Astrocyte (in vitro differentiated cells and primary cell): ENCODE data around the gene KIRREL3. TPM values are rescaled to one million over a fixed set of nuclear protein-coding genes. Genes with fewer than 3 reads are reported as not detected.

Experiments
- DNase-seq: peaks from one replicate; pipeline ENCODE4 v3.0.0-alpha.2; 2010; ENCODE audit warnings: low read depth
- FAIRE-seq: peaks from 2 replicates; lab custom pipeline; 2011; peaks lifted over from hg19 to GRCh38; lab: Jason Lieb, UNC
- H2AFZ ChIP-seq: 2 replicates; pipeline ENCODE4 v1.6.0; 2012; ENCODE audit warnings: low read depth, low read length, inconsistent platforms
- H3K27ac ChIP-seq: 2 replicates; pipeline ENCODE4 v1.5.1; 2011; ENCODE audit warnings: low read depth, low read length, inconsistent platforms
- H3K27me3 ChIP-seq: 2 replicates; pipeline ENCODE4 v1.6.0; 2011; ENCODE audit warnings: low read length, inconsistent platforms; ENCODE audit not compliant: insufficient read depth
- H3K36me3 ChIP-seq: 2 replicates; pipeline ENCODE4 v1.5.1; 2011; ENCODE audit warnings: low read length, inconsistent platforms; ENCODE audit not compliant: insufficient read depth
- H3K4me1 ChIP-seq: 2 replicates; pipeline ENCODE4 v1.5.1; 2011; ENCODE audit warnings: low read length, inconsistent platforms; ENCODE audit not compliant: insufficient read depth
- H3K4me2 ChIP-seq: 2 replicates; pipeline ENCODE4 v1.6.0; 2012; ENCODE audit warnings: low read length, inconsistent platforms
- H3K4me3 ChIP-seq: 2 replicates; pipeline ENCODE4 v1.5.1; 2011; ENCODE audit warnings: low read depth, mild to moderate bottlenecking, low read length, inconsistent platforms; ENCODE audit not compliant: insufficient read depth
- H3K79me2 ChIP-seq: 2 replicates; pipeline ENCODE4 v1.6.0; 2012; ENCODE audit warnings: mild to moderate bottlenecking, low read length, inconsistent platforms; ENCODE audit not compliant: insufficient read depth
- H3K9ac ChIP-seq: 2 replicates; pipeline ENCODE4 v1.6.0; 2012; ENCODE audit warnings: mild to moderate bottlenecking, low read length, inconsistent platforms
- H3K9me3 ChIP-seq: 2 replicates; pipeline ENCODE4 v1.5.1; 2012; ENCODE audit warnings: low read depth, mild to moderate bottlenecking, low read length, inconsistent platforms; ENCODE audit not compliant: insufficient read depth
- H4K20me1 ChIP-seq: 2 replicates; pipeline ENCODE4 v1.6.0; 2012; ENCODE audit warnings: low read length, inconsistent platforms; ENCODE audit not compliant: insufficient read depth
- H3K27ac Mint-ChIP-seq: one replicate; pipeline ENCODE4 v1.8.0; 2021; ENCODE audit warnings: mild to moderate bottlenecking, mixed read lengths; ENCODE audit not compliant: unreplicated experiment
- H3K27me3 Mint-ChIP-seq: one replicate; pipeline ENCODE4 v1.8.0; 2021; ENCODE audit warnings: low read depth, mixed read lengths; ENCODE audit not compliant: unreplicated experiment
- H3K36me3 Mint-ChIP-seq: one replicate; pipeline ENCODE4 v1.8.0; 2021; ENCODE audit warnings: low read depth, mixed read lengths; ENCODE audit not compliant: unreplicated experiment
- H3K4me1 Mint-ChIP-seq: one replicate; pipeline ENCODE4 v1.8.0; 2021; ENCODE audit warnings: low read depth, mixed read lengths; ENCODE audit not compliant: unreplicated experiment
- H3K4me3 Mint-ChIP-seq: one replicate; pipeline ENCODE4 v1.8.0; 2021; ENCODE audit warnings: mild to moderate bottlenecking, moderate library complexity, mixed read lengths; ENCODE audit not compliant: unreplicated experiment
- H3K9me3 Mint-ChIP-seq: one replicate; pipeline ENCODE4 v1.8.0; 2021; ENCODE audit warnings: mild to moderate bottlenecking, mixed read lengths; ENCODE audit not compliant: unreplicated experiment
- CTCF ChIP-seq: IDR thresholded peaks from 2 replicates; pipeline ENCODE4 v1.5.1; 2011; ENCODE audit warnings: low read depth, mild to moderate bottlenecking, inconsistent platforms, low read length, moderate library complexity; ENCODE audit not compliant: insufficient read depth
- EZH2 ChIP-seq: IDR thresholded peaks from 2 replicates; pipeline ENCODE4 v1.6.1; 2012; ENCODE audit warnings: mild to moderate bottlenecking, low read length, inconsistent platforms; ENCODE audit not compliant: insufficient read depth
- total RNA-seq: library from RNA; stranded (reverse); gene quantifications from 2 replicates; pipeline ENCODE4 v1.2.1, GENCODE V29; 2021

Gene KIRREL3
- total RNA-seq, 1 donor from 2014 or later: 0.91 TPM

GRCh38 chr11:126487711-126488110 is 512.9 kb downstream of the KIRREL3 start:
- H3K27ac ChIP-seq: no peak overlapping the region
- Mint-ChIP-seq H3K9me3 (peaks cover 4% of the 10 kb centered on the region), H3K36me3 (no peaks in the 10 kb centered on the region), H3K4me1 (peaks cover 22% of the 10 kb centered on the region), H3K27ac (no peak overlapping the region), H3K4me3 (no peak overlapping the region), H3K27me3 (peaks cover 34% of the 10 kb centered on the region)
- H3K36me3 ChIP-seq: no peaks in the 10 kb centered on the region
- DNase-seq (no peak), FAIRE-seq (no peak)
- no peaks in the 10 kb centered on the region for H3K27me3 ChIP-seq
- H3K9ac ChIP-seq: no peak overlapping the region
- H3K9me3 ChIP-seq: peaks cover under 1% of the 10 kb centered on the region
- no peak overlapping the region for H3K4me2 ChIP-seq
- H3K4me1 ChIP-seq: peaks cover 19% of the 10 kb centered on the region
- H2AFZ ChIP-seq: no peak overlapping the region
- TF ChIP-seq CTCF (no peak), EZH2 (no peak)
- no peaks in the 10 kb centered on the region for H3K79me2 ChIP-seq
- no peak overlapping the region for H3K4me3 ChIP-seq
- no peaks in the 10 kb centered on the region for H4K20me1 ChIP-seq

GRCh38 chr11:126485986-126486635 is 514.5 kb downstream of the KIRREL3 start:
- Histone ChIP-seq H2AFZ (no peak overlapping the region), H3K36me3 (no peaks in the 10 kb centered on the region), H3K79me2 (no peaks in the 10 kb centered on the region), H3K9ac (no peak overlapping the region), H3K4me3 (no peak overlapping the region), H3K27me3 (no peaks in the 10 kb centered on the region), H3K27ac (no peak overlapping the region), H3K9me3 (peaks cover 3% of the 10 kb centered on the region), H4K20me1 (no peaks in the 10 kb centered on the region), H3K4me2 (no peak overlapping the region), H3K4me1 (peaks cover 19% of the 10 kb centered on the region)
- TF ChIP-seq EZH2 (no peak), CTCF (no peak)
- Mint-ChIP-seq H3K4me1 (peaks cover 22% of the 10 kb centered on the region), H3K4me3 (no peak overlapping the region), H3K27ac (peak overlapping the region; percentile 77), H3K9me3 (peaks cover 4% of the 10 kb centered on the region), H3K36me3 (no peaks in the 10 kb centered on the region), H3K27me3 (peaks cover 31% of the 10 kb centered on the region)
- FAIRE-seq: no peak
- DNase-seq: no peak
